K562 (cell line): ENCODE data around the gene C16orf86. TPM values are rescaled to one million over a fixed set of nuclear protein-coding genes. Genes with fewer than 3 reads are reported as not detected.

Experiments used
- ATAC-seq: fragments of 200-7000 bp; cut with Tn5 transposase; 3 replicates; pipeline ENCODE4 v1.9.1; 2020; ENCODE audit warnings: moderate library complexity
- BruUV-seq: library from RNA; stranded (reverse); fragments of 400-500 nt; replicated peaks from 2 replicates; lab custom pipeline; 2021; lab: Mats Ljungman, UMichigan
- CTCF ChIA-PET: fragments of 300-600 bp; formaldehyde crosslinking; extraction: SDS; loops from one replicate; lab custom pipeline; 2021; ENCODE audit warnings: low intra/inter-chr PET ratio; lab: Yijun Ruan, JAX
- POLR2A ChIA-PET: fragments of 300-600, 350-650 bp; sonication (Branson Sonifier 250); formaldehyde crosslinking; extraction: SDS; loops from one replicate; lab custom pipeline; 2021; ENCODE audit warnings: antibody characterized with exemption, inconsistent platforms; lab: Yijun Ruan, JAX
- DNase-seq, 4 experiments: peaks; one replicate each; pipeline versions ENCODE4 v3.0.0 to v3.0.0-alpha.2; 2011 to 2018; ENCODE audit warnings: low spot score in 3 of 4, mixed read lengths in 3 of 4; ENCODE audit errors: extremely low read depth in 1 of 4
- FAIRE-seq: peaks from 2 replicates; lab custom pipeline; 2011; peaks lifted over from hg19 to GRCh38; lab: Jason Lieb, UNC
- H2AFZ ChIP-seq: 2 replicates; pipeline ENCODE4 v1.6.0; 2011; ENCODE audit warnings: low read depth, low read length, control low read depth, inconsistent platforms
- H3K27ac ChIP-seq: fragments of 200-600 bp; 3 replicates; pipeline ENCODE4 v1.8.0; 2011; ENCODE audit warnings: low read depth, mild to moderate bottlenecking, control low read depth, inconsistent platforms, low read length, moderate library complexity, mixed read lengths; ENCODE audit errors: extremely low read depth
- H3K27me3 ChIP-seq, 2 experiments: fragments of 300-600 bp in 1 of 2; 2 replicates in 1 of 2; 3 replicates in 1 of 2; pipeline versions ENCODE4 v1.6.0 to v1.8.0; 2011; ENCODE audit warnings: inconsistent platforms in 2 of 2, low read length in 2 of 2, mild to moderate bottlenecking in 1 of 2, mixed read lengths in 1 of 2, moderate library complexity in 1 of 2; ENCODE audit not compliant: control insufficient read depth in 2 of 2, insufficient read depth in 2 of 2
- H3K36me3 ChIP-seq: fragments of 300-600 bp; 3 replicates; pipeline ENCODE4 v1.8.0; 2011; ENCODE audit warnings: mild to moderate bottlenecking, low read length, inconsistent platforms; ENCODE audit not compliant: control insufficient read depth, insufficient read depth
- H3K4me1 ChIP-seq, 2 experiments: fragments of 200-600 bp in 1 of 2; replicated peaks in 1 of 2; 2 replicates in 1 of 2; 3 replicates in 1 of 2; pipeline versions ENCODE4 v1.5.1 to v1.8.0; 2011; ENCODE audit warnings: inconsistent platforms in 2 of 2, low read length in 2 of 2, mild to moderate bottlenecking in 1 of 2, mixed read lengths in 1 of 2, moderate library complexity in 1 of 2; ENCODE audit not compliant: control insufficient read depth in 2 of 2, insufficient read depth in 2 of 2
- H3K4me2 ChIP-seq: 2 replicates; pipeline ENCODE4 v1.6.1; 2011; ENCODE audit warnings: low read length, control low read depth, inconsistent platforms, mixed read lengths; ENCODE audit not compliant: insufficient read depth
- H3K4me3 ChIP-seq: fragments of 200-600 bp; sonication (generic), shearing (Covaris generic); 2 replicates; pipeline ENCODE4 v1.5.1; 2016; ENCODE audit warnings: control low read depth, inconsistent platforms
- H3K79me2 ChIP-seq: fragments of 200-600 bp; 3 replicates; pipeline ENCODE4 v1.8.0; 2011; ENCODE audit warnings: low read length, inconsistent platforms; ENCODE audit not compliant: control insufficient read depth, insufficient read depth
- H3K9ac ChIP-seq, 2 experiments: 2 replicates each; pipeline versions ENCODE4 v1.6.0 to v1.6.1; 2011; ENCODE audit warnings: low read depth in 2 of 2, low read length in 2 of 2, control low read depth in 1 of 2, inconsistent platforms in 1 of 2, mild to moderate bottlenecking in 1 of 2, mixed read lengths in 1 of 2; ENCODE audit not compliant: insufficient read depth in 1 of 2
- H3K9me1 ChIP-seq: one replicate; pipeline ENCODE4 v1.6.0; 2011; ENCODE audit warnings: inconsistent platforms, mild to moderate bottlenecking, low read length, moderate library complexity; ENCODE audit not compliant: control insufficient read depth, insufficient read depth
- H3K9me3 ChIP-seq: replicated peaks from 2 replicates; pipeline ENCODE4 v1.5.1; 2011; ENCODE audit warnings: low read depth, low read length, inconsistent platforms; ENCODE audit not compliant: control insufficient read depth, insufficient read depth
- H4K20me1 ChIP-seq: replicated peaks from 2 replicates; pipeline ENCODE4 v1.6.1; 2011; ENCODE audit warnings: low read length, inconsistent platforms, mixed read lengths; ENCODE audit not compliant: control insufficient read depth, insufficient read depth
- ATF4 ChIP-seq: fragments of 450-650 bp; formaldehyde crosslinking; IDR thresholded peaks from 2 replicates; pipeline ENCODE4 v1.4.0; 2022; ENCODE audit warnings: mild to moderate bottlenecking, moderate library complexity
- BRF2 ChIP-seq: IDR thresholded peaks from 3 replicates; pipeline ENCODE4 v1.6.1; 2011; ENCODE audit warnings: borderline replicate concordance, mild to moderate bottlenecking; ENCODE audit not compliant: insufficient read length, insufficient read depth
- CBFA2T3 ChIP-seq: fragments of 450-650 bp; IDR thresholded peaks from 2 replicates; pipeline ENCODE4 v1.6.1; 2017
- ELK3 ChIP-seq: fragments of 450-650 bp; formaldehyde crosslinking; IDR thresholded peaks from 2 replicates; pipeline ENCODE4 v1.4.0; 2020; ENCODE audit warnings: mild to moderate bottlenecking
- HDGF ChIP-seq: fragments of 450-650 bp; IDR thresholded peaks from 2 replicates; pipeline ENCODE4 v1.6.1; 2016
- KLF6 ChIP-seq: fragments of 250-450 bp; sonication (Bioruptor Pico); IDR thresholded peaks from 2 replicates; pipeline ENCODE4 v1.4.0; 2020; ENCODE audit warnings: mild to moderate bottlenecking, moderate library complexity, borderline replicate concordance
- L3MBTL2 ChIP-seq: fragments of 450-650 bp; IDR thresholded peaks from 2 replicates; pipeline ENCODE4 v1.6.1; 2016; ENCODE audit warnings: mild to moderate bottlenecking, moderate library complexity
- PHTF2 ChIP-seq: fragments of 250-450 bp; sonication (Bioruptor Pico); IDR thresholded peaks from 2 replicates; pipeline ENCODE4 v1.5.0; 2021; ENCODE audit warnings: mild to moderate bottlenecking
- SETDB1 ChIP-seq: IDR thresholded peaks from one replicate; pipeline ENCODE4 v1.6.1; 2012; ENCODE audit warnings: low read length, control low read depth, inconsistent platforms
- SRSF3 ChIP-seq: fragments of 200-400 bp; formaldehyde crosslinking; IDR thresholded peaks from 2 replicates; pipeline ENCODE4 v1.6.1; 2016; ENCODE audit warnings: mild to moderate bottlenecking, low read length, moderate library complexity; ENCODE audit not compliant: insufficient read depth
- TAF15 ChIP-seq: fragments of 200-400 bp; formaldehyde crosslinking; IDR thresholded peaks from 2 replicates; pipeline ENCODE4 v1.6.1; 2017; ENCODE audit warnings: mild to moderate bottlenecking, low read depth, low read length, moderate library complexity
- TBL1XR1 ChIP-seq, 2 experiments: IDR thresholded peaks; 2 replicates each; pipeline ENCODE4 v1.6.1; 2012; ENCODE audit warnings: improper control_type of control experiment in 2 of 2, low read length in 2 of 2, mild to moderate bottlenecking in 1 of 2
- ZBTB17 ChIP-seq: fragments of 450-650 bp; formaldehyde crosslinking; IDR thresholded peaks from 2 replicates; pipeline ENCODE4 v1.4.0; 2020; ENCODE audit warnings: mild to moderate bottlenecking
- ZBTB2 ChIP-seq: fragments of 450-650 bp; IDR thresholded peaks from 2 replicates; pipeline ENCODE4 v1.6.1; 2016; ENCODE audit warnings: antibody characterized with exemption
- ZFP36 ChIP-seq: fragments of 150-350 bp; IDR thresholded peaks from 2 replicates; pipeline ENCODE4 v1.6.1; 2018; ENCODE audit warnings: low read length, low read depth; ENCODE audit not compliant: partially characterized antibody
- ZNF217 ChIP-seq: sonication (generic); formaldehyde crosslinking; IDR thresholded peaks from 2 replicates; pipeline ENCODE4 v1.8.0; 2022; ENCODE audit warnings: mild to moderate bottlenecking, missing genetic modification reagents
- WGBS: fragments of 100-300 bp; shearing (Covaris generic); methylation state at CpG from one replicate; pipeline ENCODE4 v1.1.6; 2016; ENCODE audit warnings: low coverage, mixed read lengths; ENCODE audit not compliant: insufficient coverage; ENCODE audit errors: missing lambda C conversion rate; 5-methylcytosine and 5-hydroxymethylcytosine counted together
- in situ Hi-C: fragments of 300-500 bp; cut with MboI; formaldehyde crosslinking; loops from 4 replicates; pipeline ENCODE4 v1.15.0; 2018; ENCODE audit warnings: inconsistent platforms, mixed read lengths
- intact Hi-C: fragments of 100-400 bp; cut with micrococcal nuclease; formaldehyde crosslinking; loops from 2 replicates; pipeline ENCODE4 v1.14.2; 2022
- polyA plus RNA-seq, 8 experiments: library from polyadenylated mRNA; depleted of rRNA in 4 of 8; stranded (reverse) in 5 of 8; unstranded in 3 of 8; fragments of >200 nt; fragmentation: Nextera tagmentation in 2 of 8; fragmentation: Illumina TruSeq in 1 of 8; extraction: Ambion mirVana in 2 of 8; extraction: Trizol in 1 of 8; gene quantifications; 2 replicates each; pipeline versions ENCODE4 v1.2.1 to v1.2.3, GENCODE V29; 2011 to 2014; ENCODE audit warnings: inconsistent platforms in 1 of 8, missing spikeins in 1 of 8
- total RNA-seq, 7 experiments: library from RNA; depleted of rRNA in 6 of 7; stranded (reverse); fragments of >200 nt in 6 of 7; fragmentation: Illumina TruSeq in 2 of 7; extraction: Trizol in 2 of 7; gene quantifications; 2 replicates each; pipeline versions ENCODE4 v1.2.1 to v1.2.3, GENCODE V29; 2011 to 2021; ENCODE audit warnings: low replicate concordance in 1 of 7

Gene C16orf86
- total and polyA plus RNA-seq, 9 of the 15 experiments (the other 6 are each of a cell fraction or from before 2014, with no cell fraction given), result 0.13 to 1.2 (median 0.27) TPM; not detected in 3

- Histone ChIP-seq H3K36me3 (0 out of 3 replicates have a peak, but pooled peaks cover 3% of the 10 kb centered on the region), H3K79me2 (no peaks in the 10 kb centered on the region), H3K4me3 (no peak overlapping the region), H3K9me1 (no peaks in the 10 kb centered on the region), H3K4me2 (no peak overlapping the region), H4K20me1 (no peaks in the 10 kb centered on the region), H2AFZ (no peak overlapping the region), H3K9me3 (peaks cover 3% of the 10 kb centered on the region), H3K4me1 (no peaks in the 10 kb centered on the region), H3K27me3 (no peaks in the 10 kb centered on the region), H3K9ac (no peak overlapping the region), H3K27ac (no peak overlapping the region)
- TF ChIP-seq KLF6 (CRISPR knock-in tag) (no peak), ATF4 (CRISPR knock-in tag) (no peak), SRSF3 (no peak), ZBTB2 (no peak), ELK3 (CRISPR knock-in tag) (no peak), HDGF (no peak), TAF15 (no peak), SETDB1 (no peak), CBFA2T3 (no peak), ZNF217 (no peak), L3MBTL2 (no peak), PHTF2 (CRISPR knock-in tag) (no peak), ZBTB17 (CRISPR knock-in tag) (no peak), ZFP36 (no peak), TBL1XR1 (IDR thresholded peaks at IDR 0.05; ENCODE audit: low read length in 2 of 2) (no peak), BRF2 (no peak)
- CTCF ChIA-PET, result no interaction called here
- POLR2A ChIA-PET, result interaction anchor here (0.5 kb wide), 1 partner anchor 16 kb away, joined by 3 read pairs; no protein-coding TSS in a partner anchor
- no peak for FAIRE-seq
- 63% methylated on average over 2 of the region's 2 CpGs for WGBS
- in situ Hi-C loops, result no loop called here
- DNase-seq, result no peak
- intact Hi-C loops, result no loop called here
- BruUV-seq, result no TSS peak
- ATAC-seq, result no peak
Observed at GRCh38 chr16:67703626-67704025, 37.0 kb downstream of the C16orf86 start.
